Esophagus mucosa (tissue), 1 donor: ENCODE measurements around the gene FGFR2. TPM values are rescaled to one million over a fixed set of nuclear protein-coding genes. Genes with fewer than 3 reads are reported as not detected.

Experiments used
- ATAC-seq: fragments of 200-7000 bp; cut with Tn5 transposase; one replicate; pipeline ENCODE4 v1.9.1; 2020
- total RNA-seq: library from RNA; stranded (reverse); gene quantifications from one replicate; pipeline ENCODE4 v1.2.4, GENCODE V29; 2023
- donor health status: DM: yes; HTN: yes; CAD: no.

The FGFR2 gene
- total RNA-seq, 1 donor from 2014 or later: 27.4 TPM

- ATAC-seq: no peak
These were observed 149.3 kb downstream of the FGFR2 start for GRCh38 chr10:121448766-121449421.

DNA sequence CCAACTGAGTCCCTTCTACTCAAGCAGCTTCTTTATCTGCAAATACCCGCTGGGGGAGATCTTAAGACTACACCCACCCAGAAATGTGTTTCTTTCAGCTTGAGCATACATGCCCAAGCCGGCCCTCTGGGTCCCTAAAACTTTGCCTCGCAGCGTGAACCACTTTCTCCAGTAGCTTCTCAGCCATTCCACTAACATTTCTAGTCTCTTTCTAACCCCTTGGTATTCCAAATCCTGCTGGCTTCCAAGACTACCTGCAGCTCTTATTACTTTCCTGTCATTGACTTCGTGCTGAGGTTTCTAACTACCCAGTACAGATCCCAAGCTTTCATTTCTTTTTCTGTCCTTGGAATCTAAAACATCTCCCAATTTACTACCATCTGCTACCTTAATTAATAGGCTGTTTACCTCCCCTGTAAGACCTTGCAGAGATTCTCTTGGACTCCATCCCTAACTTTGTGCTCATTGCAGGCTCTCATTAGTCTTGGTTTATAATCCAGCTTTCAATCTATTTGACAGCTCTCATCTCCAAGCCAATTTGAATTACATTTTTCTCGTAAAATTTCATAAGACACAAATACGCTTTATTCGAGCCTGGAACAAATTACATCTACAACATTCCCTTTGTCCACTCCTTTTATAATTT is 153.6 kb downstream of the FGFR2 start:
- ATAC-seq: no peak

GRCh38 chr10:121442086-121442935 is 155.9 kb downstream of the FGFR2 start:
- no peak for ATAC-seq

DNA sequence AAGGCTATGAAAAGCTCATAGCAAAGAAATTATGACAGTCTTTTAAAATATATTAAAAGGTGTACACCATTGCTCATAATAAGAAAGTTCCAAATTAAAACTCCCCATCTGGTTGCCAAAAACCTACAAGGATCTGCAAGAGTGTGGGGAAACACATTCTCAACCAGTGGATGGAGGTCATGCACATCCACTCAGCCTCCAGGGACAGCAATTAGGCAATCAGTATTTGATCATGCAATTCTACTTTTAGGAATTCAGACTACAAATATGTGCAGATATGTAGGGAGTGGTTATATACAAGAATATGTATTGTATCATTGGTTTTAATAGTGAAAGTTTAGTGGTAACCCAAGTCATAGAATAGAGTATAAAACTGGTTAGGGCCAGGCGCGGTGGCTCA is 157.8 kb downstream of the FGFR2 start:
- no peak for ATAC-seq

DNA sequence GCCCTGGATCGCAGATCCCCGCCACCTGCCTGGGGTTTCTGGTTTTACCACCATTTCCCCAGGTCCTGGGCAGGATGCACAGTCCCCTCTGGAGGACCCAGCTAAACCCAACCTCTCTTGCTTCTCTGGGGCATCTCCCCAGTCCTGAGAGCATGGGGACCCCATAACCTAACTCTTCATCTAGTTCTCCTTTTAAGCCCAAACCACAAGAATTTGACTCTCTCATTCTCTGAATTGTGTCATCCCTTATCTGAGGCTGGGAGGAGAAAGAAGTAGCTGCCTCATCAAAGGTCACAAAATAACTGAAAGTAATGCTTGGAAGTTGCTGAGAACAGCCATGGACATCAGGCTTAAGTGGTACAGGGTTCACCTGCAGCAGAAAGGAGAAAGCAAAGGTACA is 159.9 kb downstream of the FGFR2 start:
- no peak for ATAC-seq

GRCh38 chr10:121437596-121437995 is 160.6 kb downstream of the FGFR2 start:
- no peak for ATAC-seq

DNA sequence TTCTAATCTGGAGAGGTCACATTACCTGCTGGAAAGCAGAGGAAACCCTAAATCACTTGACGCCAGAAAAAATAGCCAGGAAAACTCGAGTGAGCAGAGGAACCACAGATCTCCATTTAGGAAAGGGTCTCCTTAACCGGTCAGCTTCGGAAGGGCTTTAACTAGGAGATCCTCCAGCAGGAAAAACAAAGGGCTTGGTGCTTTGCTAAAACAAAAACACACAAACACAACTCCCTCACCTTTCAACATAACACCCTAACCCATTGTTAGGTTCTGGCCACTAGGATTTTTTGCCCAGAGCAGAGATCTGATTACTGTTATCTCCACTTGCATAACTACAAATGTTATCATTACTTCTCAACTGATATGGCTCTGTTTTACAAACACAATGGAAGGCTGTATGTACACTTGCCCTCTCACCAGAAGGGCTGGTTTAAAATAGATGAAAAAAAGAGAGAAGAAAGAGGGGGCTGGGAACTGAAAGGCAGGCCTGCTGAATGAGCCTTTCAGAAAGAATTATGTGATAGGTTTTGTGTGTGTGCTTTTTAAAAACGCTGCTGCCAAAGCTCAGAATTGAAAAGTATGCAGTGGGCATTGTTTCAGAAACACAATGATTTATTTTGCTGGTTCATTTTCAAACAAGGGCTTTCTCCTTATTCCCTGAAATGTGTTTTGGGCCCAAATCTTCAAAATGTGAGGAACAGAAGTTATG is 161.5 kb downstream of the FGFR2 start:
- ATAC-seq: no peak

DNA sequence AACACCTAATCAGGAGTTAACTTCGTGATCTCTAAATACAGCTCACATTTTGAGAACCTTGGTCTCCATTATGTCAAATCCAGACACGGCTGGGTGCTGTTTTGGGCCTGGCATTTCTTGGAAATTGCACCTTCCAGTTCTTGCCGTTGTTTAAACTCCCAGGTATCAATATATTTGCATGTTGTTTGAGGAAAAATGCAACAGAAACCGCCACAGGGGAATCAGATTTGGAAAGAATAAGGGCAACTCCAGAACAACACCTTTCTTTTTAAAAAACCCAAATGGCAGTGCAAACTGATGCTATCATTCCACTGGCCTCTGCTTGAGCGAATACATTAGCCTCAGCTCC is 162.0 kb downstream of the FGFR2 start:
- no peak for ATAC-seq

DNA sequence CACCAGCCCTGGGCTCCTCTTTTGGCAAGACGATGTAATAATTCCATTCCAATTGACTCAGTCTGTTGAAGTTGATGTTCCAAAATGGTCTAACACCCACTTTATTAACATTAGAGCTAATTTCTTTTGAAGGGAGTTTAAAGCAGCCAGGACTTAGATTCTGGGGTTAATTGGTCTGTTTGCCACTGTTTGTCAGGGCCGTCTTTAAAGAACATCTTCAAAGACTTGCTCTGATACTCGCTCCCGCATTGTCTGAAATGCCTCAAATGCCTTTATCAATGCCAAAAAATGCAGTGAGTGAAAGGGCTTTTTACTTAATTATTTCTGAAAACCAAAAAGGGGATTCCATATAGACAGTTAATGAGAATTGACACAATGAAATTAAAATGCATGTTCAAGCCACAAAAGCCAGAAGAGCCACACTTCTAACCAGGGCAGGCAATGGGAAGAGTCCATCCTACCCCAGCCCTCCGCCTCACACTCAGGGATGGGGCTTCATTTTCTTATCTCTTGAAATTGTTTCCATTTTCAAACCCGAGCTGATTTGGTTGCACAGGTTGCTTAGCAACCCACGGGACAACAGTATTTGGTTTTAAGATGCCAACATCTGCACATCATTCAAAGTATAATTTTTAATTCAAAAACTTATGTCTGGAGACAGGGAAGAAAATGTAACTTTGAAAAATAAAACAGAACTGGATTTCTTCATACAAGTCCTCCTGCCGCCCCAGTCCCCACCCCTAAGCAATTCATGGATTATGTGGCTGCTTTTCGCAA is 163.0 kb downstream of the FGFR2 start:
- ATAC-seq: no peak

DNA sequence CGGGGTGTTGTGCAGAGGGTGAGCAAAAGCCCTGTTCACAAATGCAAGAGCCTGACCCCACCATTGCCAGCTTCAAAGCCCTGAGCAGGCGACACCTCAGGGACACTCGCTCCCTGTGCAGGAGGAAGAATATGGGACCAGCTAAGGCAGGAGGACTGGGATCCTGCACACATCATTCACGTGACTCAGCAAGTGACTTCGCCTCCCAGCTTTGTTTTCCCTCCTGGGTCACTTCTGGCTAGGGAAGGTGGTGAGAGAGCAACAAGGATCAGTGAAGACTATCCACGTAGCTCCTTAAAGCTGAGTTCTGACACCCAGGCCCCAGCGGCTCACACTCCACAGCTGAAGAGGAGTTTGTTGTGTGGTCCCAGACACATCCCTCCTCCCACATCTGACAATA is 164.3 kb downstream of the FGFR2 start:
- no peak for ATAC-seq

DNA sequence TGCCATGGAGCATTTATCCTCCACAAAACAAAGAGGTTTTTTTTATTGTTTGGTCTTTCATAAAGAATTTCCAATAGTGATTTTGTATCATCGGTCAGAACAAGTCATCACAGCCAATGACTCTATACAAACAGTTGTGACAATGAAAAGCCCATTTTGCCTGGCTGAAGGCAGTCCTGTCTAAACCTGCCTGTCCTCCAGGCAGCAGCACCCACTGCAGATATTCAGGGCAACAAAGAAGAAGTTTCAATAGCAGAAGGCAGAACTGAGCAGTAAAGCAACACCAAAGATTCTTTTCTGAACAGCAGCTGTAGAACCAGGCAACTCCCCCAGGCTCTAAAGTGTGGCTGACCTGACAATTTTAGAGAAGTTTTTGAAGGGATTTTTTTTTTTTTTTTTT is 169.4 kb downstream of the FGFR2 start:
- ATAC-seq: peak; percentile 52
